H1 (cell line): ENCODE data around the gene CHD9NB. TPM values are rescaled to one million over a fixed set of nuclear protein-coding genes. Genes with fewer than 3 reads are reported as not detected.
A peak's percentile ranks its signal among the peaks of the same experiment; 100 is the strongest.

Source experiments
- CTCF ChIA-PET: fragments of 300-600 bp; sonication (Branson Sonifier 250); formaldehyde crosslinking; loops from one replicate; lab custom pipeline; 2021; ENCODE audit not compliant: partially characterized antibody; lab: Charles Lee
- POLR2A ChIA-PET: fragments of 300-600 bp; sonication (Branson Sonifier 250); formaldehyde crosslinking; loops from one replicate; lab custom pipeline; 2021; ENCODE audit warnings: inconsistent platforms; ENCODE audit not compliant: partially characterized antibody; lab: Charles Lee
- DNase-seq, 2 experiments: peaks; one replicate each; pipeline versions ENCODE4 v3.0.0 to v3.0.0-alpha.2; 2010 to 2022; ENCODE audit warnings: low spot score in 2 of 2, low read depth in 1 of 2, mixed read lengths in 1 of 2
- FAIRE-seq: peaks from 2 replicates; lab custom pipeline; 2011; peaks lifted over from hg19 to GRCh38; lab: Jason Lieb, UNC
- H2AFZ ChIP-seq: 2 replicates; pipeline ENCODE4 v1.8.1; 2012; ENCODE audit warnings: low read length, inconsistent platforms
- H2AK5ac ChIP-seq: 2 replicates; pipeline ENCODE4 v1.6.1; 2013; ENCODE audit warnings: low read depth, low read length
- H2BK120ac ChIP-seq: replicated peaks from 2 replicates; pipeline ENCODE3; 2013; ENCODE audit warnings: low read depth, low read length, inconsistent platforms
- H2BK12ac ChIP-seq: 2 replicates; pipeline ENCODE4 v1.6.1; 2013; ENCODE audit warnings: low read depth, low read length
- H2BK15ac ChIP-seq: 2 replicates; pipeline ENCODE4 v1.6.1; 2013; ENCODE audit warnings: low read length
- H2BK20ac ChIP-seq: 2 replicates; pipeline ENCODE4 v1.6.1; 2013; ENCODE audit warnings: low read length
- H2BK5ac ChIP-seq: 2 replicates; pipeline ENCODE4 v1.6.1; 2013; ENCODE audit warnings: low read depth, low read length
- H3K14ac ChIP-seq: 2 replicates; pipeline ENCODE4 v1.6.1; 2013; ENCODE audit warnings: inconsistent platforms; ENCODE audit not compliant: insufficient read length
- H3K18ac ChIP-seq: 2 replicates; pipeline ENCODE4 v1.6.1; 2013; ENCODE audit warnings: low read length; ENCODE audit errors: extremely low read depth
- H3K23ac ChIP-seq: 2 replicates; pipeline ENCODE4 v1.6.1; 2013; ENCODE audit warnings: inconsistent platforms; ENCODE audit not compliant: insufficient read length
- H3K23me2 ChIP-seq: 2 replicates; pipeline ENCODE4 v1.6.1; 2013; ENCODE audit warnings: low read depth, low read length
- H3K27ac ChIP-seq: 2 replicates; pipeline ENCODE4 v1.6.1; 2011; ENCODE audit warnings: low read depth, low read length, inconsistent platforms
- H3K27me3 ChIP-seq, 4 experiments: replicated peaks in 1 of 4; 1 replicate in 1 of 4; 2 replicates in 3 of 4; pipeline versions ENCODE4 v1.6.1 to v1.8.1; 2011 to 2013; ENCODE audit warnings: low read length in 3 of 4, mild to moderate bottlenecking in 3 of 4, inconsistent platforms in 2 of 4, mixed read lengths in 2 of 4, moderate library complexity in 1 of 4; ENCODE audit not compliant: control insufficient read depth in 3 of 4, insufficient read depth in 3 of 4; ENCODE audit errors: extremely low read depth in 1 of 4
- H3K36me3 ChIP-seq, 4 experiments: 2 replicates each; pipeline versions ENCODE4 v1.6.1 to v1.8.1; 2011 to 2013; ENCODE audit warnings: mild to moderate bottlenecking in 4 of 4, low read length in 3 of 4, moderate library complexity in 2 of 4, control low read depth in 1 of 4, inconsistent platforms in 1 of 4; ENCODE audit not compliant: insufficient read depth in 4 of 4, control insufficient read depth in 2 of 4
- H3K4ac ChIP-seq: replicated peaks from 2 replicates; pipeline ENCODE3; 2013; ENCODE audit warnings: low read length, low read depth, mixed read lengths, inconsistent platforms; ENCODE audit not compliant: insufficient read length
- H3K4me1 ChIP-seq, 4 experiments: replicated peaks in 1 of 4; 1 replicate in 1 of 4; 2 replicates in 3 of 4; pipeline versions ENCODE4 v1.6.1 to v1.8.1; 2011 to 2013; ENCODE audit warnings: low read length in 3 of 4, inconsistent platforms in 2 of 4, mixed read lengths in 1 of 4; ENCODE audit not compliant: insufficient read depth in 4 of 4, control insufficient read depth in 3 of 4
- H3K4me2 ChIP-seq, 2 experiments: 2 replicates each; pipeline versions ENCODE4 v1.6.1 to v1.8.1; 2011 to 2013; ENCODE audit warnings: low read depth in 2 of 2, low read length in 2 of 2, control low read depth in 1 of 2, inconsistent platforms in 1 of 2, mild to moderate bottlenecking in 1 of 2; ENCODE audit not compliant: insufficient read depth in 1 of 2
- H3K4me3 ChIP-seq, 4 experiments: fragments of 200-600, 300-600 bp in 1 of 4; sonication (generic), shearing (Covaris generic), sonication (Bioruptor Twin) in 1 of 4; 2 replicates each; pipeline versions ENCODE4 v1.5.1 to v1.8.1; 2011 to 2016; ENCODE audit warnings: low read length in 4 of 4, low read depth in 3 of 4, control low read depth in 2 of 4, inconsistent platforms in 2 of 4, mild to moderate bottlenecking in 2 of 4, mixed read lengths in 1 of 4, moderate library complexity in 1 of 4; ENCODE audit not compliant: insufficient read depth in 2 of 4; ENCODE audit errors: extremely low read depth in 1 of 4
- H3K56ac ChIP-seq: replicated peaks from 2 replicates; pipeline ENCODE3; 2013; ENCODE audit warnings: low read depth, mild to moderate bottlenecking, mixed read lengths, low read length, inconsistent platforms; ENCODE audit not compliant: insufficient read length
- H3K79me1 ChIP-seq: 2 replicates; pipeline ENCODE4 v1.6.1; 2013; ENCODE audit warnings: low read depth, low read length, control low read depth
- H3K79me2 ChIP-seq, 2 experiments: 2 replicates each; pipeline versions ENCODE4 v1.6.1 to v1.8.1; 2012 to 2013; ENCODE audit warnings: low read length in 2 of 2, mild to moderate bottlenecking in 2 of 2, inconsistent platforms in 1 of 2; ENCODE audit not compliant: insufficient read depth in 2 of 2, control insufficient read depth in 1 of 2
- H3K9ac ChIP-seq, 4 experiments: replicated peaks in 1 of 4; 1 replicate in 1 of 4; 2 replicates in 3 of 4; pipeline versions ENCODE4 v1.6.1 to v1.8.1; 2011 to 2013; ENCODE audit warnings: low read depth in 3 of 4, low read length in 3 of 4, control low read depth in 2 of 4, mild to moderate bottlenecking in 2 of 4, moderate library complexity in 2 of 4, inconsistent platforms in 1 of 4; ENCODE audit errors: extremely low read depth in 1 of 4
- H3K9me3 ChIP-seq, 2 experiments: 2 replicates each; pipeline versions ENCODE4 v1.6.1 to v1.8.1; 2012 to 2013; ENCODE audit warnings: mild to moderate bottlenecking in 2 of 2, moderate library complexity in 2 of 2, control low read depth in 1 of 2, inconsistent platforms in 1 of 2, low read depth in 1 of 2, low read length in 1 of 2, mixed read lengths in 1 of 2; ENCODE audit not compliant: insufficient read depth in 2 of 2
- H4K20me1 ChIP-seq, 2 experiments: replicated peaks in 1 of 2; 2 replicates each; pipeline versions ENCODE3 to v1.8.1; 2011 to 2013; ENCODE audit warnings: inconsistent platforms in 2 of 2, low read length in 2 of 2, mild to moderate bottlenecking in 1 of 2; ENCODE audit not compliant: insufficient read depth in 2 of 2, control insufficient read depth in 1 of 2
- H4K5ac ChIP-seq: 2 replicates; pipeline ENCODE4 v1.6.1; 2013; ENCODE audit warnings: low read length, low read depth, mixed read lengths, inconsistent platforms; ENCODE audit not compliant: insufficient read length
- H4K8ac ChIP-seq: 2 replicates; pipeline ENCODE4 v1.8.0; 2013; ENCODE audit warnings: mild to moderate bottlenecking, moderate library complexity, low read length, inconsistent platforms; ENCODE audit not compliant: insufficient read depth; ENCODE audit errors: extremely low read depth
- H4K91ac ChIP-seq: replicated peaks from 2 replicates; pipeline ENCODE3; 2013; ENCODE audit warnings: low read length, mixed read lengths, inconsistent platforms; ENCODE audit not compliant: insufficient read length
- FOSL1 ChIP-seq: IDR thresholded peaks from 2 replicates; pipeline ENCODE4 v1.6.1; 2011; ENCODE audit warnings: mild to moderate bottlenecking, low read depth, low read length, moderate library complexity; ENCODE audit not compliant: insufficient read depth
- MAX ChIP-seq: IDR thresholded peaks from 2 replicates; pipeline ENCODE4 v1.6.1; 2012; ENCODE audit warnings: inconsistent platforms
- WGBS, 2 experiments: shearing (Covaris generic) in 1 of 2; methylation state at CpG; one replicate each; pipeline versions ENCODE4 v1.1.6 to v1.1.7; 2013 to 2015; ENCODE audit warnings: low lambda C conversion rate in 2 of 2, mixed read lengths in 2 of 2, inconsistent platforms in 1 of 2, low coverage in 1 of 2, missing lambda C conversion rate in 1 of 2; ENCODE audit not compliant: insufficient replicate concordance in 2 of 2, insufficient coverage in 1 of 2, insufficient read length in 1 of 2; ENCODE audit errors: extremely low coverage in 1 of 2, missing lambda C conversion rate in 1 of 2; 5-methylcytosine and 5-hydroxymethylcytosine counted together
- long read RNA-seq, 2 experiments: library from RNA in 1 of 2; library from capped mRNA in 1 of 2; stranded (forward); transcript quantifications; one replicate each; pipeline ENCODE4 v2.0.0, GENCODE V29; 2021; ENCODE audit warnings: inconsistent platforms in 1 of 2
- polyA minus RNA-seq, 3 experiments: library from RNA; depleted of rRNA, polyadenylated mRNA; stranded (reverse); fragments of >200 nt; gene quantifications; 1 replicate in 2 of 3; 2 replicates in 1 of 3; pipeline ENCODE4 v1.2.3, GENCODE V29; 2011
- polyA plus RNA-seq, 7 experiments: library from polyadenylated mRNA; depleted of rRNA in 3 of 7; stranded (reverse) in 5 of 7; unstranded in 2 of 7; fragments of >200 nt in 5 of 7; fragments of 200-250 nt in 2 of 7; gene quantifications; 1 replicate in 5 of 7; 2 replicates in 1 of 7; 4 replicates in 1 of 7; pipeline versions ENCODE4 v1.2.1 to v1.2.3, GENCODE V29; 2011 to 2013; ENCODE audit warnings: missing spikeins in 2 of 7, mixed read lengths in 2 of 7
- total RNA-seq: library from RNA; stranded (reverse); fragmentation: NEBNext Ultra II Directional; extraction: Animal tissue kit (Norgen Biotek cat#: 25700); gene quantifications from 2 replicates; pipeline ENCODE4 v1.2.1, GENCODE V29; 2021

The CHD9NB gene
- 3.8 and 4.5 TPM in 2 replicates for total RNA-seq
- 5.3 and 5.9 TPM in 2 replicates for polyA plus RNA-seq (2011; rRNA removed)
- 10.1 TPM for polyA plus RNA-seq (2011; cell fraction: cytosol; rRNA removed)
- polyA plus RNA-seq (2011; cell fraction: nucleus; rRNA removed), result 8.1 TPM
- 6.7 to 11.2 TPM (median 9.3 TPM) in 4 replicates for polyA plus RNA-seq (2012, experiment 1 of 2)
- polyA plus RNA-seq (2012, experiment 2 of 2), result 6.5 TPM
- 3.1 TPM for polyA plus RNA-seq (2013, experiment 1 of 2)
- 2.5 TPM for polyA plus RNA-seq (2013, experiment 2 of 2)
- polyA minus RNA-seq (2011; rRNA and poly(A)+ RNA removed), result 9.4 and 12.5 TPM in 2 replicates
- polyA minus RNA-seq (2011; cell fraction: cytosol; rRNA and poly(A)+ RNA removed), result 5.3 TPM
- 29.4 TPM for polyA minus RNA-seq (2011; cell fraction: nucleus; rRNA and poly(A)+ RNA removed)
- long read RNA-seq, experiment 1, partial matches to known transcripts, result 0 of 2 reads
- long read RNA-seq, experiment 1, other reads (novel, unspliced or antisense), result 2 of 2 reads
- long read RNA-seq, experiment 2, partial matches to known transcripts, result 0 of 2 reads
- long read RNA-seq, experiment 2, other reads (novel, unspliced or antisense), result 2 of 2 reads

GRCh38 chr16:53052519-53053501 is at the start of gene CHD9NB:
Gene CHD9NB, minus strand, starts transcription at chr16:53052897. Its CDS starts 8,739 bp downstream, at chr16:53044158.
- no peak for TF ChIP-seq FOSL1
- no peak for TF ChIP-seq MAX
- Histone ChIP-seq H4K8ac (peak within 1 kb of the TSS; percentile 62; the same call in 1 of the 2 replicates), H2AFZ (0 out of 2 replicates have a peak within 1 kb of the TSS, but pooled peaks have one; percentile 45), H4K5ac (no peak within 1 kb of the TSS), H3K14ac (no peak within 1 kb of the TSS), H3K4ac (peak within 1 kb of the TSS; percentile 9), H3K79me1 (no peaks in the 10 kb centered on the region; the same call in 1 of the 2 replicates), H3K4me1 (peaks cover 6 to 9% (median 8%) of the 10 kb centered on the region in 4 experiments; a peak in 5 of 7 replicates), H3K18ac (peak within 1 kb of the TSS; percentile 32), H3K9me3 (no peaks in the 10 kb centered on the region), H3K36me3 (no peaks in the 10 kb centered on the region), H3K4me3 (no peak within 1 kb of the TSS), H4K91ac (peak within 1 kb of the TSS; percentile 72), H2BK20ac (peak within 1 kb of the TSS; percentile 90), H4K20me1 (no peaks in the 10 kb centered on the region), H3K56ac (no peak within 1 kb of the TSS), H3K23me2 (peaks cover 7% of the 10 kb centered on the region; the same call in 1 of the 2 replicates), H3K27ac (no peak within 1 kb of the TSS), H2BK5ac (peak within 1 kb of the TSS; percentile 92; the same call in 1 of the 2 replicates), H3K23ac (no peak within 1 kb of the TSS), H2BK15ac (peak within 1 kb of the TSS; percentile 83; the same call in 1 of the 2 replicates), H2BK120ac (peak within 1 kb of the TSS; percentile 30), H2AK5ac (peak within 1 kb of the TSS; percentile 95; the same call in 1 of the 2 replicates), H3K4me2 (0 out of 4 replicates have a peak within 1 kb of the TSS, but pooled peaks of 1 of the 2 experiments have one; percentile 8), H2BK12ac (peak within 1 kb of the TSS; percentile 90; the same call in 1 of the 2 replicates), H3K9ac (no peak within 1 kb of the TSS), H3K27me3 (no peaks in the 10 kb centered on the region; a peak in 1 of 7 replicates), H3K79me2 (peaks cover 0 to 14% of the 10 kb centered on the region in 2 experiments; a peak in 2 of 4 replicates)
- CTCF ChIA-PET, result interaction anchor here (2.1 to 2.9 kb wide), 5 partner anchors 9 to 155 kb away, joined by 6 to 18 read pairs (median 9); no protein-coding TSS in a partner anchor
- POLR2A ChIA-PET, result interaction anchor here (1.9 to 3.2 kb wide), 2 partner anchors 9 to 13 kb away, joined by 5 to 21 read pairs; no protein-coding TSS in a partner anchor
- FAIRE-seq (no peak), DNase-seq (no peak)
- WGBS, 2 experiments, result 72% methylated on average over 2 of the region's 2 CpGs; no CpG with 5 or more reads in 1 of the 2 experiments
